SK-N-MC (cell line): Measurements from ENCODE around the gene RIPPLY3.
A peak's percentile ranks its signal among the peaks of the same experiment; 100 is the strongest.

Experiments used
- DNase-seq: peaks from one replicate; pipeline ENCODE4 v3.0.0-alpha.2; 2011; ENCODE audit warnings: low read depth, low spot score
- H3K27ac ChIP-seq: fragments of 200-600 bp; sonication (generic); 2 replicates; pipeline ENCODE4 v1.5.1; 2016; ENCODE audit warnings: mixed run types
- H3K36me3 ChIP-seq: fragments of 200-600 bp; sonication (generic); 2 replicates; pipeline ENCODE4 v1.6.1; 2017; ENCODE audit warnings: antibody characterized with exemption, low read length, mixed read lengths; ENCODE audit not compliant: insufficient read depth
- H3K4me3 ChIP-seq: fragments of 200-600 bp; sonication (generic); 2 replicates; pipeline ENCODE4 v1.5.1; 2016
- H3K9ac ChIP-seq: fragments of 200-600 bp; sonication (generic); 2 replicates; pipeline ENCODE4 v1.8.0; 2017; ENCODE audit warnings: mixed run types, mixed read lengths; ENCODE audit not compliant: insufficient read length
- H3K9me3 ChIP-seq: fragments of 200-600 bp; sonication (generic); 2 replicates; pipeline ENCODE4 v1.6.1; 2017; ENCODE audit warnings: low read depth, mild to moderate bottlenecking, antibody characterized with exemption, low read length, moderate library complexity, mixed read lengths
- EZH2 ChIP-seq: fragments of 200-600 bp; sonication (generic); IDR thresholded peaks from one replicate; pipeline ENCODE4 v1.6.1; 2017; ENCODE audit warnings: antibody characterized with exemption
- FOXP2 ChIP-seq: optimal IDR thresholded peaks from 2 replicates; pipeline ENCODE3; 2011; ENCODE audit warnings: mild to moderate bottlenecking, moderate library complexity; ENCODE audit not compliant: insufficient read depth; ENCODE audit errors: extremely low read length, control extremely low read depth
- POLR2AphosphoS5 ChIP-seq: IDR thresholded peaks from 2 replicates; pipeline ENCODE4 v1.6.1; 2012; ENCODE audit warnings: mild to moderate bottlenecking, low read depth, low read length, borderline replicate concordance

The RIPPLY3 gene

GRCh38 chr21:37006486-37007291 is at the start of gene RIPPLY3:
RIPPLY3 (plus strand) TSS chr21:37006702; CDS start chr21:37006773, 71 bp downstream.
- no peak within 1 kb of the TSS for H3K27ac ChIP-seq
- H3K9ac ChIP-seq = no peak within 1 kb of the TSS
- no peak within 1 kb of the TSS for H3K4me3 ChIP-seq
- H3K9me3 ChIP-seq = no peaks in the 10 kb centered on the region
- H3K36me3 ChIP-seq = no peaks in the 10 kb centered on the region
- no peak for DNase-seq
- TF ChIP-seq EZH2 (no peak), FOXP2 (no peak), POLR2AphosphoS5 (no peak)

GRCh38 chr21:36959020-36959835 is 47.3 kb upstream of the RIPPLY3 start:
- Histone ChIP-seq H3K27ac (no peak overlapping the region), H3K9ac (no peak overlapping the region), H3K9me3 (no peaks in the 10 kb centered on the region), H3K36me3 (no peaks in the 10 kb centered on the region), H3K4me3 (no peak overlapping the region)
- TF ChIP-seq EZH2 (no peak), POLR2AphosphoS5 (no peak), FOXP2 (no peak)
- no peak for DNase-seq

- Histone ChIP-seq H3K36me3 (no peaks in the 10 kb centered on the region), H3K27ac (no peak overlapping the region), H3K4me3 (no peak overlapping the region), H3K9me3 (no peaks in the 10 kb centered on the region), H3K9ac (no peak overlapping the region)
- TF ChIP-seq POLR2AphosphoS5 = no peak
- TF ChIP-seq FOXP2 = no peak
- TF ChIP-seq EZH2 = no peak
- no peak for DNase-seq
These were observed 45.7 kb upstream of the RIPPLY3 start for GRCh38 chr21:36960676-36961284.

GRCh38 chr21:36962098-36962780 is 44.3 kb upstream of the RIPPLY3 start:
- no peak overlapping the region for H3K27ac ChIP-seq
- no peak overlapping the region for H3K9ac ChIP-seq
- no peak for DNase-seq
- no peak for TF ChIP-seq EZH2
- TF ChIP-seq POLR2AphosphoS5 = no peak
- no peak for TF ChIP-seq FOXP2
- no peaks in the 10 kb centered on the region for H3K36me3 ChIP-seq
- no peaks in the 10 kb centered on the region for H3K9me3 ChIP-seq
- H3K4me3 ChIP-seq = no peak overlapping the region

GRCh38 chr21:36964398-36964797 is 42.1 kb upstream of the RIPPLY3 start:
- H3K36me3 ChIP-seq = no peaks in the 10 kb centered on the region
- TF ChIP-seq FOXP2 (no peak), POLR2AphosphoS5 (no peak), EZH2 (no peak)
- H3K4me3 ChIP-seq = no peak overlapping the region
- H3K9me3 ChIP-seq = no peaks in the 10 kb centered on the region
- H3K9ac ChIP-seq = no peak overlapping the region
- no peak for DNase-seq
- no peak overlapping the region for H3K27ac ChIP-seq

- Histone ChIP-seq H3K36me3 (no peaks in the 10 kb centered on the region), H3K9me3 (no peaks in the 10 kb centered on the region), H3K4me3 (peak overlapping the region; percentile 75; the same call in 1 of the 2 replicates), H3K27ac (peak overlapping the region; percentile 37; the same call in 1 of the 2 replicates), H3K9ac (peak overlapping the region; percentile 26)
- no peak for TF ChIP-seq FOXP2
- TF ChIP-seq EZH2 = no peak
- TF ChIP-seq POLR2AphosphoS5 = no peak
- no peak for DNase-seq
These were observed 41.4 kb upstream of the RIPPLY3 start for GRCh38 chr21:36964827-36965719.

- peak overlapping the region; percentile 75 for H3K4me3 ChIP-seq
- DNase-seq = no peak
- no peak overlapping the region for H3K27ac ChIP-seq
- TF ChIP-seq EZH2 (no peak), FOXP2 (no peak), POLR2AphosphoS5 (no peak)
- no peaks in the 10 kb centered on the region for H3K36me3 ChIP-seq
- H3K9me3 ChIP-seq = no peaks in the 10 kb centered on the region
- peak overlapping the region; percentile 64 for H3K9ac ChIP-seq
These were observed 40.8 kb upstream of the RIPPLY3 start for GRCh38 chr21:36965720-36966065.
